IPS-18a (cell line): ENCODE data around the gene GNB1L.

Experiments used
- H3K27ac ChIP-seq: one replicate; pipeline ENCODE4 v1.5.1; 2013; ENCODE audit warnings: low read length
- H3K27me3 ChIP-seq: one replicate; pipeline ENCODE4 v1.6.1; 2013; ENCODE audit warnings: mild to moderate bottlenecking, low read length; ENCODE audit not compliant: control insufficient read depth, insufficient read depth
- H3K36me3 ChIP-seq: one replicate; pipeline ENCODE4 v1.6.1; 2013; ENCODE audit warnings: low read depth, low read length; ENCODE audit not compliant: control insufficient read depth
- H3K4me1 ChIP-seq: one replicate; pipeline ENCODE4 v1.6.1; 2013; ENCODE audit warnings: low read depth, low read length; ENCODE audit not compliant: control insufficient read depth
- H3K4me3 ChIP-seq: one replicate; pipeline ENCODE4 v1.5.1; 2013; ENCODE audit warnings: low read length
- H3K9ac ChIP-seq: one replicate; pipeline ENCODE4 v1.6.1; 2013; ENCODE audit warnings: mild to moderate bottlenecking, low read length, moderate library complexity
- H3K9me3 ChIP-seq: one replicate; pipeline ENCODE4 v1.6.1; 2013; ENCODE audit warnings: low read depth, low read length; ENCODE audit not compliant: control insufficient read depth

The GNB1L gene

GRCh38 chr22:19831016-19831415 lies 23.7 kb downstream of the GNB1L start:
- H3K27ac ChIP-seq = no peak overlapping the region
- H3K9ac ChIP-seq = no peak overlapping the region
- no peaks in the 10 kb centered on the region for H3K9me3 ChIP-seq
- H3K27me3 ChIP-seq = no peaks in the 10 kb centered on the region
- H3K4me1 ChIP-seq = no peaks in the 10 kb centered on the region
- H3K4me3 ChIP-seq = no peak overlapping the region
- no peaks in the 10 kb centered on the region for H3K36me3 ChIP-seq

- no peaks in the 10 kb centered on the region for H3K4me1 ChIP-seq
- H3K4me3 ChIP-seq = no peak overlapping the region
- no peaks in the 10 kb centered on the region for H3K27me3 ChIP-seq
- H3K9ac ChIP-seq = no peak overlapping the region
- H3K36me3 ChIP-seq = no peaks in the 10 kb centered on the region
- no peak overlapping the region for H3K27ac ChIP-seq
- no peaks in the 10 kb centered on the region for H3K9me3 ChIP-seq
Observed at GRCh38 chr22:19828035-19828401, 26.7 kb downstream of the GNB1L start.

GRCh38 chr22:19827341-19828034 lies 27.2 kb downstream of the GNB1L start:
- no peaks in the 10 kb centered on the region for H3K36me3 ChIP-seq

GRCh38 chr22:19826619-19826950 lies 28.1 kb downstream of the GNB1L start:
- no peaks in the 10 kb centered on the region for H3K4me1 ChIP-seq
- no peak overlapping the region for H3K9ac ChIP-seq
- no peak overlapping the region for H3K27ac ChIP-seq
- H3K36me3 ChIP-seq = no peaks in the 10 kb centered on the region
- no peaks in the 10 kb centered on the region for H3K9me3 ChIP-seq
- H3K4me3 ChIP-seq = no peak overlapping the region
- H3K27me3 ChIP-seq = no peaks in the 10 kb centered on the region

More at GRCh38 chr22:19827341-19828034, 27.2 kb downstream of the GNB1L start:
- no peak overlapping the region for H3K4me3 ChIP-seq
- H3K27ac ChIP-seq = no peak overlapping the region
- H3K9ac ChIP-seq = no peak overlapping the region
- H3K27me3 ChIP-seq = no peaks in the 10 kb centered on the region
- no peaks in the 10 kb centered on the region for H3K9me3 ChIP-seq
- H3K4me1 ChIP-seq = no peaks in the 10 kb centered on the region

- H3K4me1 ChIP-seq = no peaks in the 10 kb centered on the region
- H3K27ac ChIP-seq = no peak overlapping the region
- no peaks in the 10 kb centered on the region for H3K9me3 ChIP-seq
Observed at GRCh38 chr22:19825904-19826618, 28.6 kb downstream of the GNB1L start.

GRCh38 chr22:19824926-19825339 lies 29.7 kb downstream of the GNB1L start:
- H3K9ac ChIP-seq = no peak overlapping the region
- no peaks in the 10 kb centered on the region for H3K36me3 ChIP-seq
- no peak overlapping the region for H3K27ac ChIP-seq
- no peaks in the 10 kb centered on the region for H3K4me1 ChIP-seq
- H3K4me3 ChIP-seq = no peak overlapping the region
- H3K9me3 ChIP-seq = no peaks in the 10 kb centered on the region
- no peaks in the 10 kb centered on the region for H3K27me3 ChIP-seq

More at GRCh38 chr22:19825904-19826618, 28.6 kb downstream of the GNB1L start:
- no peaks in the 10 kb centered on the region for H3K27me3 ChIP-seq
- no peak overlapping the region for H3K9ac ChIP-seq
- H3K36me3 ChIP-seq = no peaks in the 10 kb centered on the region
- no peak overlapping the region for H3K4me3 ChIP-seq

GRCh38 chr22:19824212-19824925 lies 30.3 kb downstream of the GNB1L start:
- H3K4me3 ChIP-seq = no peak overlapping the region
- no peaks in the 10 kb centered on the region for H3K9me3 ChIP-seq
- no peak overlapping the region for H3K9ac ChIP-seq
- H3K27me3 ChIP-seq = no peaks in the 10 kb centered on the region
- H3K36me3 ChIP-seq = no peaks in the 10 kb centered on the region
- H3K4me1 ChIP-seq = no peaks in the 10 kb centered on the region
- no peak overlapping the region for H3K27ac ChIP-seq

GRCh38 chr22:19823902-19824211 lies 30.8 kb downstream of the GNB1L start:
- Histone ChIP-seq H3K27ac (no peak overlapping the region), H3K9ac (no peak overlapping the region), H3K9me3 (no peaks in the 10 kb centered on the region), H3K36me3 (no peaks in the 10 kb centered on the region), H3K4me3 (no peak overlapping the region), H3K4me1 (no peaks in the 10 kb centered on the region), H3K27me3 (no peaks in the 10 kb centered on the region)

GRCh38 chr22:19823191-19823901 lies 31.3 kb downstream of the GNB1L start:
- no peaks in the 10 kb centered on the region for H3K9me3 ChIP-seq
- no peaks in the 10 kb centered on the region for H3K4me1 ChIP-seq
- H3K9ac ChIP-seq = no peak overlapping the region
- no peak overlapping the region for H3K4me3 ChIP-seq
- H3K36me3 ChIP-seq = no peaks in the 10 kb centered on the region
- no peak overlapping the region for H3K27ac ChIP-seq
- no peaks in the 10 kb centered on the region for H3K27me3 ChIP-seq

- Histone ChIP-seq H3K27me3 (no peaks in the 10 kb centered on the region), H3K9ac (no peak overlapping the region), H3K36me3 (no peaks in the 10 kb centered on the region), H3K4me1 (no peaks in the 10 kb centered on the region), H3K4me3 (no peak overlapping the region), H3K27ac (no peak overlapping the region), H3K9me3 (no peaks in the 10 kb centered on the region)
Observed at GRCh38 chr22:19822301-19823117, 32.2 kb downstream of the GNB1L start.
